UCSD-AML1 (cell line): ENCODE measurements around the gene IGFBP1.

Source experiments
- DNase-seq: peaks from one replicate; lab custom pipeline; 2025; ENCODE audit not compliant: unreplicated experiment; lab: John Stamatoyannopoulos, UW

The IGFBP1 gene

GRCh38 chr7:45880433-45880860 is 7.8 kb upstream of the IGFBP1 start:
- DNase-seq = no peak

GRCh38 chr7:45881280-45881758 is 7.0 kb upstream of the IGFBP1 start:
- DNase-seq = no peak

- DNase-seq = no peak
Measured at GRCh38 chr7:45881759-45882464, 6.4 kb upstream of the IGFBP1 start.

- DNase-seq = no peak
Measured at GRCh38 chr7:45882465-45882810, 5.8 kb upstream of the IGFBP1 start.

GRCh38 chr7:45884136-45884535 is 4.2 kb upstream of the IGFBP1 start:
- no peak for DNase-seq

- no peak for DNase-seq
Measured at GRCh38 chr7:45885264-45885882, 2.9 kb upstream of the IGFBP1 start.

- DNase-seq = no peak
Measured at GRCh38 chr7:45886931-45887667, 1.2 kb upstream of the IGFBP1 start.

- no peak for DNase-seq
Measured at GRCh38 chr7:45888993-45889366, 692 bp downstream of the IGFBP1 start.

- DNase-seq = no peak
Measured at GRCh38 chr7:45889367-45890067, 1.2 kb downstream of the IGFBP1 start.

- DNase-seq = no peak
Measured at GRCh38 chr7:45890125-45890901, 2.0 kb downstream of the IGFBP1 start.

GRCh38 chr7:45890902-45891461 is 2.7 kb downstream of the IGFBP1 start:
- DNase-seq = no peak

GRCh38 chr7:45891462-45892402 is 3.4 kb downstream of the IGFBP1 start:
- DNase-seq = no peak

GRCh38 chr7:45892407-45893035 is 4.2 kb downstream of the IGFBP1 start:
- no peak for DNase-seq

- DNase-seq = no peak
Measured at GRCh38 chr7:45893374-45893995, 5.2 kb downstream of the IGFBP1 start.

GRCh38 chr7:45893996-45894664 is 5.8 kb downstream of the IGFBP1 start:
- no peak for DNase-seq

GRCh38 chr7:45894665-45895062 is 6.4 kb downstream of the IGFBP1 start:
- no peak for DNase-seq

GRCh38 chr7:45897042-45897690 is 8.9 kb downstream of the IGFBP1 start:
- DNase-seq = no peak
